GM15510 (cell line): Measurements from ENCODE around the gene EWSR1.

Experiments used
- POLR2A ChIP-seq: IDR thresholded peaks from 3 replicates; pipeline ENCODE4 v1.6.1; 2011; ENCODE audit warnings: borderline replicate concordance; ENCODE audit not compliant: insufficient read length; ENCODE audit errors: extremely low read depth

The EWSR1 gene

DNA sequence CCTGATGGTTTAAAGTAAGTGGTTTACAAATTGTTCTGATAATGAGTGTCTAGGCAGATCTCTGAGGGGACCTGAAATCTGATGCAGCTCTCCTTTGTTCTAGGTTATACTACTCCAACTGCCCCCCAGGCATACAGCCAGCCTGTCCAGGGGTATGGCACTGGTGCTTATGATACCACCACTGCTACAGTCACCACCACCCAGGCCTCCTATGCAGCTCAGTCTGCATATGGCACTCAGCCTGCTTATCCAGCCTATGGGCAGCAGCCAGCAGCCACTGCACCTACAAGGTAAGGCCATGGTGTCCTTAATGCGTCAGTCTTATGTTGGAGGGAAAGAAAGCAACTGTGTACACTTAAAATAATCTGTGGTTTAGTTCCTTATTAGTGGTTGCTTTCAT lies 9.9 kb downstream of the EWSR1 start:
- no peak for TF ChIP-seq POLR2A

DNA sequence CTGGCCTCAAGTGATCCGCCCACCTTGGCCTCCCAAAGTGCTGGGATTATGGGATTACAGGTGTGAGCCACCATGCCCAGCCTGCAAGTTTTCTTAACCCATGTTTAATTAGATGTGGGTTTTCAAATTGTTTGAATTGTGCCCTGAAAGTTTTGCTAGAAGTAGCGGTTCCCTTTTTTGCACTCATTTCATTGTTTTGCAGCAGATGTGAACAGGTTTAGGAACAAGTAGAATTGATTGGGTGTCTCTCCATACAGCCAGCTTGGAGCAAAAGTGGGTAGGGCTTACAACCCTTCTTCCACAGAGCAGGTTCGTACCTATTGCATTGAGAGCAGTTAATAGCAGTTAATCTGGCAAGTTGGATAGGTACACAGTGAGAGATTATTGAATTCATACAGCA lies 16.1 kb downstream of the EWSR1 start:
- no peak for TF ChIP-seq POLR2A

DNA sequence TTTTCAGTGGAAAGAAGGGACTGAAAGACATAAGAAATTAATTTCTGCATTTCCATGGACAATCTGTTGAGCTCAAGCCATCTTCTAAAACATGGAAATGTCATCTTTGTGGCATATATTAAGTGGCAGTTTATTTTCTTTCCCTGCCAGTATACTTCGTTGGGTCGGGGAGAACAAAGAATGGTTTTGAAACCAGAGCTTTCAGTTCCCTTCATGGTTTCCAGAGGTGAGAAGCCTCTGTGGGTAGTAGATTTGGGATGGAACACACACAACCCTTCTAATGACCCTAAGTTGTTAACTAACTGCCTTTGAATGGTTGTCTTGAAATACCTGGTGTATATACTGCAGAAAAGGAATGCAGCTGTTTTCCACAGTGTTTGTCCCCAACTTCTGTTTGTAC lies 20.8 kb downstream of the EWSR1 start:
- TF ChIP-seq POLR2A = no peak

DNA sequence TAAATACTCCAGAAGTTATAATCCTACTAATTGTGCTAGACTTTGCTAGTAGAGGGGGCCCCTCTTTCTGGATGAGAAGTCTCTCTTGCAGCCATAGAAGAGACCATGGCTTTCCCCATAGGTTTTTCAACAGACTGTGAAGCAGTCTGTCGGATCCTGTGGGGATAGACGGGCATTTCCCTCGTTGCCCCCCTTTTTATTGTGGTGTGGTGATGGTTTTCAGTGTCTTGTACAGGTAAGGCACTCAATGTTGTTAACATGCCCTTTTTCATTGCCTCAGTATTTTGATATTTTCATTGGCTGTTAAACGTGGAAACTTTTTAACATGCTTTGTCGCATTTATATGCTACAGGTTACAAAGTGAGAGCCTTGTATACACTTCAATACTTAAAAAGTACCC lies 22.0 kb downstream of the EWSR1 start:
- no peak for TF ChIP-seq POLR2A

DNA sequence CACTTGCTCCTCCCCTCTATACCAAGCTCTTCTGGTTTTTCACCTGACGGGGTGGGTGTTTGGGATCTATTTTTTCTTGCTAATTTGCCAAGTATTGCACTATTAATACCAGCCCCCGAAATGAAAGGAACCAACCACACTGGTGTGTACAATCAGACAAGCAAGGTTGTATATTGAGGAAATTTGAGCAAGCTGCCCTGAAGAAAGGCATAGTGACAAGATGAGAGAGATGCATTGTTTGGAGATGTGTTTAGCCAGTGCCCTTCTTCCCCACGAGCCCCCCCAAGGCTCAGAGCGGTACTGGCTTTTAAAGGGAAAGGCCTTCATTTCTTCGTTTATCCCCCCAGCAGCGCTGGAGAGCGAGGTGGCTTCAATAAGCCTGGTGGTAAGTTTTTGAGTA lies 23.1 kb downstream of the EWSR1 start:
- no peak for TF ChIP-seq POLR2A

DNA sequence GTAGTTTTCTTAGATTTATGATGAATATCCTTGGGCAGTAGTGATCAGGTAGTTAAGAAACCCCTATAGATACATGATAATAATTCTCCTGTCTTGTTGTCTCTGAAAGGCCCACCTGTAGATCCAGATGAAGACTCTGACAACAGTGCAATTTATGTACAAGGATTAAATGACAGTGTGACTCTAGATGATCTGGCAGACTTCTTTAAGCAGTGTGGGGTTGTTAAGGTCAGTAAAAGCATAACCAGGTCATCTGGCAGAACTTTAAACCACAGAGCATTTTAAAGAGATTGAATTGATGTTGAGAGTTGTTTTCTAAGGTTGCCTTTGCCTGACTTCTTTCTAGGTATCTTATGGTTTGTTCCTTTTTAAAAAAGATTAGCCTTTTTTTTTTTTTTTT lies 24.3 kb downstream of the EWSR1 start:
- TF ChIP-seq POLR2A = no peak

DNA sequence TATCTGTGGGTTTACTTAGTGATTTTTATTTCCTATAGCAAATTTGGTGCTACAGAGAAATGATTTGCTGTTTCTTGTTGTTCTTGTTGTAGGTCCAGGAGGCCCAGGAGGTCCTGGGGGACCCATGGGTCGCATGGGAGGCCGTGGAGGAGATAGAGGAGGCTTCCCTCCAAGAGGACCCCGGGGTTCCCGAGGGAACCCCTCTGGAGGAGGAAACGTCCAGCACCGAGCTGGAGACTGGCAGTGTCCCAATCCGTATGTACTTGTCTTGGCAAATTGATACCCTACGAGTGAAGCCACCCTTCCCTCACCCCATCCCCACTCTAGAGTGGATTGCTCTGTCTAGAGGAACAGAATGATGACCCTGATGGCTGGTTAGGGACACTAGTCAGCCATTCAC lies 30.6 kb downstream of the EWSR1 start:
- TF ChIP-seq POLR2A = no peak

DNA sequence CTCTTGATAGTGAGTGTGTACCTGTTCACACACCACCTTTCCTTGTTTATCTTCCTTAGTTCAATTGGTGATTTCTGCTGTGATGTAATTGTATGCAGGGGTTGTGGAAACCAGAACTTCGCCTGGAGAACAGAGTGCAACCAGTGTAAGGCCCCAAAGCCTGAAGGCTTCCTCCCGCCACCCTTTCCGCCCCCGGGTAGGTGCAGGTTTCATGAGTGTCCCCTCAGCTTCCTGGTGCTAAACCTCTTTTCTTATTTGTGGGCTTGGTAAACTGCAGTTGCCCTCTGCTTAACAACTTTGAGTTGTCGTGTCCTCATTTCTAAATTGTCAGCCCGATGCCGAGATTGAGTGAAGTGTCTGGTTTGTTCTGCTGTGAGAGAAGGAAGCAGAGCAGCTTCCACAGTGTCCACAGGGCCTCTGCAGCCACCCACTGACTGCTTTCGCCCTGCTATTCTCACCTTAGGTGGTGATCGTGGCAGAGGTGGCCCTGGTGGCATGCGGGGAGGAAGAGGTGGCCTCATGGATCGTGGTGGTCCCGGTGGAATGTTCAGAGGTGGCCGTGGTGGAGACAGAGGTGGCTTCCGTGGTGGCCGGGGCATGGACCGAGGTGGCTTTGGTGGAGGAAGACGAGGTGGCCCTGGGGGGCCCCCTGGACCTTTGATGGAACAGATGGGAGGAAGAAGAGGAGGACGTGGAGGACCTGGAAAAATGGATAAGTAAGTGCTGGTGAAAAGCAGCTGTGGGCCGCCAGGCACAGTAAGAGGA lies 31.2 kb downstream of the EWSR1 start:
- TF ChIP-seq POLR2A = no peak

DNA sequence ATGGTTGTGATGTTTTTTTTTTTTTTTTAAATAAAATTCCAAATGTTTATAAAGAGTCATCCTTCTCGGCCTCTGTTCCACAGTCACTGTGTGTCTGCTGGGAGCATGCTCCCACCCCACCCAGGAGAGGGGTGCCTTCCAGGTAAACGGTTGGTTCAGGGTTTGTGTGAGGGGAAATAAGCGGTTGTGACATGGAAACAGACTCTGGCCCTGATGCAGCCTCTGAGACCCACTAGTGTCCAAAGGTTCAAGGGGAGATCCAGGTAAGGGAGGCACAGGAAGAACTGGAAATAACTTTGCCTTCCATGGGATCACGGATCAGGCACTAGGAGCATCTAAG lies 32.4 kb downstream of the EWSR1 start:
- no peak for TF ChIP-seq POLR2A

DNA sequence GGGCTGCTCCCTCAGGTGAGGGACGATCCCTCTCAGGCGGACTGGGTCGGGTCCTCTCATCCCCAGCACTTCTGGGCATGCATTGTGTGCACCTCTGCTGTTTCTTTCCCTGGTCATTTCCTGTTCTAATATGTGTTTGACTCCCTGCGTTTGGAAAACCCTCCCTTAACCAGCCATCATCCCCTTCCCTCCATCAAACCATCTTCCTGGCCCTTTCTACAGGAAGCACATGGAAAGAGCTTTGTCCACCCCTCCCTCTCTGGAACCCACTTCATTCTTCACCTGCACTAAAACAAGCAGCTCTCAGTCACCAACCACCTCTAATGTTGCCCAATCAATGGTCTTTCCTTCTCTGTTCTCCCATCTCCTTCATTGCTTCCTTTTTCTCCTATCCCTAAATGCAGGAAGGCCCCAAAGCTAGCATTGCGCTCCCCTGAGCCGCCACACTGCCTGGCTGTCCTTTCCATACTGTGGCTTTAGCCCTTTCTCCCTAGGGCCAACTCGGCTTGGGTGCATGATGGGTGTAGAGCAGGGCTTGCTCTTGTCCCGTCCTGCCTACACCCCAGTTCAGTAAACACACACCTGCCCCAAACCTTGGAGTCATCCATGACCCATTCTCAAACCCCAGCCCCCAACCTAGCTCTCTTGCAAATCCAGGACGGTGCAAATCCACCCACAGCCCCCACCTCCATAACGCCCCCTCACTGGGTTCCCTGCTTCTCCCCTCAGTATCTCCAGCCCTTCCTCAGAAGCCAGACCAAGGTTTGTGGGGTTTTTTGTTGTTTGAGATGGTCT lies 32.9 kb downstream of the EWSR1 start:
- no peak for TF ChIP-seq POLR2A

DNA sequence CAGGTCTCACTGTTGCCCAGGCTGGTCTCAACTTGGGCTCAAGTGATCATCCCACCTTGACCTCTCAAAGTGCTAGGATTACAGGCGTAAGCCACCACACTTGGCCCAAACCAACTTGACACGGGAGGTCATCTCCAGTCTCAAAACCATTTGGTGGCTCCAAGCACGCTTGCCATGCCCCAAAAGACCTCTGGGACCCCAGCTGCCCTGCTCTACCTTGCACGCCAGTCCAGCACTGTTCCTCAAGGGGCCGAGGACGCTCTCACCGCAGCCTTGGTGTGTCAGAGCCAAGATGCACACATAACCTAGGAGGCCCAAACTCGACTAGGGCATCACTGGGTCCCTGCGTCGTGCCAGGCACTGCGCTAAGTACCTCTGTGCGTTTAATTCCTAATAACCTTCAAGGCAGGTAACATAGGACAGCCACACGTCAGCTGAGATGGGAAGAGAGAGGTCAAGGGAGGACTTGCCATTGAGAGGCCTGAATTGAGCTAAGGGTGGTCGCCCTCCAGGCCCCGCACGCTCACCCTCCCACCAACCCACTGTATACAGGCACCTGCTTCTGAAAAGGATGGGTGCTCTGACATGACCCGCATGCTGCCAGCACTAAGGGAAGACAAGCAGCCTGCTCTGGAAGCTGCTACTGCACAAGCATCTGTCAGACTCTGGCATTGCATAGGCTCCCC lies 33.8 kb downstream of the EWSR1 start:
- TF ChIP-seq POLR2A = no peak

DNA sequence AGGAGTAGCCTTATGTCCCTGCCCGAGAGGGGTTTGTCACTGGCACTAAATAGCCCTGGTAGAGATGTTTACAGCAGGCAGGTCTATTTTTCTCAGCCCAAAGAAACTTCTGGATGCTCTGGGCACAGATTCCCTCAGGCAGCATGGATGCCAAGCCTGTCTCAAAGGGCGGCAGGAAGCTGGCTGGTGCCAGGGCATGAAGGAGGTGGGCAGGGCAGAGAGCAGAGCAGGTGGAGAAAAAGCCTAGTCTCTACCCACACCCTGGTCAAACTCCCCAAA lies 34.3 kb downstream of the EWSR1 start:
- no peak for TF ChIP-seq POLR2A

DNA sequence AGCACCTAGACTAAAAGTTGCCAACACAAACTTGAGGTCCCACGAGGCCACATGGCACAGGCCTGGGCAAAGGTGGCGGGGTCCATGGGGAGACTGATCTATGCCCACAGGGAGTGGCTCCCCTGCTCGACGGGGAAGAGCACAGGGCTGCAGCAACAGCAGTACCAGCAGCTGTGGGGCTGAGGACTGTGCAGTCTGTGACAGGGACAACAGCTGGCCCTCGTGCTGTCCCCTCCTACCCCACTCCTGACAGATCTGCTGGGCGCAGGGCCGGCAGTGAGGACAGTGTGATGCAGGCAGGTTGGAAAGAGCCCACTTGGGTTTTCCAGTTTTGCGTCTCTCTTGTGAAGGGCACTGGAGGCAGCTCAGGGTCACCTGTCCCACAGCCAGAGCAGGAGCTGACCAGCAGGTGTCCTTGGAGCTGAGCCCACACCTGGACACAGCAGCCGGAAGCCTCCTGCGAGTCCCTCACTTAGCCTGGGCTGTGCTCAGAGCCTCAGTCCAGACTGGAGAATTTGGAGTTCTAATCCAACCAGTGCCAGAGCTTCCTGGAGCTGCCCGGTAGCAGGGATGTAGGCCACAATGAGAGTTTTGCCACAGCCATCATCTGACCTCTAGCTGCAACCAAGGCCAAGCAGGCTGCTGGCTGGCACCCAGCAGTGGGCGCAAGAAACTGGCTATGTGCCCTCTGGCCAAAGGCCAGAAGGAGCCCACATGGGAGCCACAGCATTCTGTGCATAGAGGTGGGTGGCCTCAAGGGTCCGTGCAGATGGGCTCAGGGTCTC lies 34.8 kb downstream of the EWSR1 start:
- no peak for TF ChIP-seq POLR2A

DNA sequence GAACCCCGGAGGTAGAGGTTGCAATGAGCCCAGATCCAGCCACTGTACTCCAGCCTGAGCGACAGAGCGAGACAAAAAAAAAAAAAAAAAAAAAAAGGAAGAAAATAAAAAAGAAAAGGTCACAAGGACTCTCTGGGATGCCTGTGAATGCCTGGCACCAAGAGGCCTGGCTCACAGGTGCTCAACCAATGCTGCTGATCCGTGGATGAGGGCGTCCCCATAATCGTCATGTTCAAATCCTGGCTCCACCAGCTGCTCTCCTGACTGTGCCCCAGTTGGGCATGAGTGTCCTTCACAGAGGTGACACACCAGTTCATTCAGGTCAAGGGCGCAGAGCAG lies 37.7 kb downstream of the EWSR1 start:
- TF ChIP-seq POLR2A = no peak

DNA sequence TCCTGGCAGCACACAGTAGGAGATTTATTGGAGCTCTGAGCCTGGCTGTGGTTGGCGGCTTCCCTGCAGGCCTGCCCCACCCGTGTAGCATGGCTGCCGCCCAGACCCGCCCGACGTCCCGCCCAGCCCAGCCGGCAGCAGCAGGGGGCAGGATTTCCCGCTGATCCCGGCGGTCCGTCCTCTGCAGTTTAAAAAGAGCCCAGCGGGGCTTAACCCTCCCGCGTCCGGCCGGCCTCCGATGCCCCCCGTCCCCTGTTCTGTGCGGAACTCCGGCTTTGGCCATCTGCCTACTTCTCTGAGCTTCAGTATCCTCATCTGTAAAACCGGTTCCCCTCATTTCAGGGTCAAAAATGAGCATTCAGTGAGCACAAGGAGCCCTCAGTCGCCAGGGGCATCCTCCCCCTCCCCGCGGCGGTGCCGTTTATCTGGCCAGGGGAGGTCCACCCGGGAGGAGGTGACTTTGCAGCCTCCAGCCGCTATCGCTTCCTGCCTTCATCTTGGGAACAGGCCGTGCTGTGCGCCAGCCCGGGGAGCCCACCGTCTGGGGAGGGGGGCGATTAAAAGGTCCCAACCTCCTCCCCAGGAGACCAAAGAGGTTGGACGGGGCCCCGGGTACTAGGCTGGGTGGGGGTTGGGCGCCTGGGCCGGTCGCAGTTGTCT lies 38.2 kb downstream of the EWSR1 start, which contains the start of gene GAS2L1:
Gene GAS2L1 (plus strand): TSS at position 476 of the 660 bp plus-strand sequence. CDS start 1,456 bp downstream, outside the sequence.
- no peak for TF ChIP-seq POLR2A
